GM10248 (cell line): Measurements from ENCODE around the gene GSN.

Experiments
- CTCF ChIA-PET: fragments of 300-600 bp; sonication (Branson Sonifier 250); formaldehyde crosslinking; extraction: SDS; loops from one replicate; lab custom pipeline; 2021; ENCODE audit warnings: antibody characterized with exemption; lab: Yijun Ruan, JAX
- POLR2A ChIA-PET: fragments of 350-650 bp; sonication (Branson Sonifier 250); formaldehyde crosslinking; extraction: SDS; loops from one replicate; lab custom pipeline; 2020; ENCODE audit warnings: antibody characterized with exemption; lab: Yijun Ruan, JAX
- DNase-seq: peaks from one replicate; pipeline ENCODE4 v3.0.0; 2012; ENCODE audit errors: extremely low spot score
- CTCF ChIP-seq: IDR thresholded peaks from 2 replicates; pipeline ENCODE4 v1.5.1; 2012; ENCODE audit warnings: mild to moderate bottlenecking, low read depth; ENCODE audit errors: extremely low read depth, missing control alignments, control extremely low read depth

GSN gene

GRCh38 chr9:121278477-121279261, 10.7 kb downstream of the GSN start:
- CTCF ChIA-PET, result interaction anchor here (0.6 to 2.7 kb wide), 40 partner anchors 8 to 293 kb away, joined by 3 to 34 read pairs (median 6); partner anchors contain the start of genes GSN and RAB14
- peak; percentile 55 for DNase-seq
- POLR2A ChIA-PET, result no interaction called here

GRCh38 chr9:121279776-121280388, 11.9 kb downstream of the GSN start:
- POLR2A ChIA-PET, result no interaction called here
- DNase-seq, result no peak
- CTCF ChIA-PET, result interaction anchor here (1.1 to 2.7 kb wide), 4 partner anchors 8 to 67 kb away, joined by 3 to 17 read pairs (median 4); partner anchors contain the start of gene GSN
- no peak for TF ChIP-seq CTCF

More at GRCh38 chr9:121278477-121279261, 10.7 kb downstream of the GSN start:
- TF ChIP-seq CTCF, result peak; percentile 46

GRCh38 chr9:121280715-121281613, 13.0 kb downstream of the GSN start:
- no peak for TF ChIP-seq CTCF
- no peak for DNase-seq
- CTCF ChIA-PET, result interaction anchor here (1.1 to 2.7 kb wide), 5 partner anchors 10 to 68 kb away, joined by 3 to 17 read pairs (median 4); partner anchors contain the start of gene GSN
- POLR2A ChIA-PET, result no interaction called here

- no peak for DNase-seq
- ChIA-PET POLR2A (no interaction called here), CTCF (interaction anchor here (1.0 to 2.7 kb wide), 5 partner anchors 10 to 264 kb away, joined by 3 to 17 read pairs (median 3); no protein-coding TSS in a partner anchor)
- TF ChIP-seq CTCF, result no peak
Observed at GRCh38 chr9:121281614-121282276, 13.8 kb downstream of the GSN start.

GRCh38 chr9:121282277-121283079, 14.5 kb downstream of the GSN start:
- no peak for TF ChIP-seq CTCF
- ChIA-PET CTCF (interaction anchor here (1.0 to 2.7 kb wide), 4 partner anchors 11 to 264 kb away, joined by 3 to 17 read pairs (median 3); no protein-coding TSS in a partner anchor), POLR2A (no interaction called here)
- no peak for DNase-seq
